Liver (tissue), 9 donors: Measurements from ENCODE around the gene CTSE. TPM values are rescaled to one million over a fixed set of nuclear protein-coding genes. Genes with fewer than 3 reads are reported as not detected.

ENCODE experiments used
- DNase-seq: peaks from one replicate; pipeline ENCODE4 v3.0.0-alpha.2; 2017; ENCODE audit warnings: low spot score
- H3K27ac ChIP-seq, 2 donors: one replicate each; pipeline ENCODE4 v1.7.0; 2013; ENCODE audit warnings: inconsistent platforms in 2 of 2, low read length in 2 of 2, control low read depth in 1 of 2, low read depth in 1 of 2, mild to moderate bottlenecking in 1 of 2
- H3K27me3 ChIP-seq, 4 donors: one replicate each; pipeline versions ENCODE4 v1.6.1 to v1.7.0; 2013; ENCODE audit warnings: low read length in 3 of 4, inconsistent platforms in 1 of 4, mild to moderate bottlenecking in 1 of 4, moderate library complexity in 1 of 4; ENCODE audit not compliant: control insufficient read depth in 4 of 4, insufficient read depth in 4 of 4
- H3K36me3 ChIP-seq, 4 donors: one replicate each; pipeline versions ENCODE4 v1.6.1 to v1.7.0; 2013; ENCODE audit warnings: low read length in 3 of 4, mild to moderate bottlenecking in 3 of 4, low read depth in 1 of 4, moderate library complexity in 1 of 4; ENCODE audit not compliant: control insufficient read depth in 4 of 4, insufficient read depth in 3 of 4
- H3K4me1 ChIP-seq, 4 donors: one replicate each; pipeline versions ENCODE4 v1.6.1 to v1.7.0; 2013; ENCODE audit warnings: low read length in 3 of 4, mild to moderate bottlenecking in 3 of 4, moderate library complexity in 1 of 4; ENCODE audit not compliant: control insufficient read depth in 4 of 4, insufficient read depth in 4 of 4
- H3K4me3 ChIP-seq, 3 donors: one replicate each; pipeline versions ENCODE4 v1.6.1 to v1.7.0; 2013; ENCODE audit warnings: low read length in 3 of 3, control low read depth in 1 of 3, low read depth in 1 of 3, mild to moderate bottlenecking in 1 of 3
- H3K9ac ChIP-seq, 2 donors: one replicate each; pipeline ENCODE4 v1.7.0; 2013; ENCODE audit warnings: low read length in 2 of 2, mild to moderate bottlenecking in 2 of 2, moderate library complexity in 2 of 2, control low read depth in 1 of 2, low read depth in 1 of 2
- H3K9me3 ChIP-seq, 4 donors: one replicate each; pipeline versions ENCODE4 v1.6.1 to v1.7.0; 2013; ENCODE audit warnings: low read length in 3 of 4; ENCODE audit not compliant: control insufficient read depth in 4 of 4
- ATF3 ChIP-seq: IDR thresholded peaks from 2 replicates; pipeline ENCODE4 v1.6.1; 2016; ENCODE audit warnings: antibody characterized with exemption
- CTCF ChIP-seq: fragments of 150-350 bp; IDR thresholded peaks from 2 replicates; pipeline ENCODE4 v1.5.1; 2017; ENCODE audit warnings: improper control_type of control experiment, low read depth, low read length; ENCODE audit not compliant: missing input control
- EGR1 ChIP-seq, 2 donors: IDR thresholded peaks; 2 replicates each; pipeline ENCODE4 v1.6.1; 2016 to 2018; ENCODE audit warnings: antibody characterized with exemption in 2 of 2, low read depth in 2 of 2
- FOXA1 ChIP-seq: IDR thresholded peaks from 2 replicates; pipeline ENCODE4 v1.6.1; 2016; ENCODE audit warnings: antibody characterized with exemption
- FOXA2 ChIP-seq: IDR thresholded peaks from 2 replicates; pipeline ENCODE4 v1.6.1; 2016; ENCODE audit warnings: antibody characterized with exemption
- GABPA ChIP-seq, 2 donors: IDR thresholded peaks in 1 of 2; conservative IDR thresholded peaks in 1 of 2; 2 replicates each; pipeline ENCODE4 v1.6.1; 2016; ENCODE audit warnings: antibody characterized with exemption in 2 of 2, mild to moderate bottlenecking in 1 of 2, moderate library complexity in 1 of 2
- HNF4G ChIP-seq: IDR thresholded peaks from 2 replicates; pipeline ENCODE4 v1.6.1; 2016; ENCODE audit warnings: antibody characterized with exemption
- MAX ChIP-seq: IDR thresholded peaks from 2 replicates; pipeline ENCODE4 v1.6.1; 2016; ENCODE audit warnings: antibody characterized with exemption
- NR2F2 ChIP-seq: IDR thresholded peaks from 2 replicates; pipeline ENCODE4 v1.6.1; 2016; ENCODE audit warnings: antibody characterized with exemption
- RAD21 ChIP-seq, 2 donors: IDR thresholded peaks; 2 replicates each; pipeline ENCODE4 v1.6.1; 2016; ENCODE audit warnings: antibody characterized with exemption in 2 of 2, mild to moderate bottlenecking in 2 of 2
- REST ChIP-seq: IDR thresholded peaks from 2 replicates; pipeline ENCODE4 v1.6.1; 2016; ENCODE audit warnings: antibody characterized with exemption, mild to moderate bottlenecking
- RXRA ChIP-seq, 2 donors: IDR thresholded peaks; 2 replicates each; pipeline ENCODE4 v1.6.1; 2017 to 2018; ENCODE audit warnings: antibody characterized with exemption in 2 of 2, mild to moderate bottlenecking in 1 of 2
- SP1 ChIP-seq: IDR thresholded peaks from 2 replicates; pipeline ENCODE4 v1.6.1; 2018; ENCODE audit warnings: antibody characterized with exemption, mild to moderate bottlenecking
- TAF1 ChIP-seq: conservative IDR thresholded peaks from 2 replicates; pipeline ENCODE4 v1.6.1; 2016; ENCODE audit warnings: antibody characterized with exemption, mild to moderate bottlenecking
- YY1 ChIP-seq: IDR thresholded peaks from 2 replicates; pipeline ENCODE4 v1.6.1; 2016; ENCODE audit warnings: antibody characterized with exemption, mild to moderate bottlenecking
- ZBTB33 ChIP-seq: IDR thresholded peaks from 2 replicates; pipeline ENCODE4 v1.6.1; 2016; ENCODE audit warnings: antibody characterized with exemption
- WGBS: extraction: QIAGEN DNeasy Blood & Tissue Kit; methylation state at CpG from one replicate; pipeline ENCODE4 v1.1.7; 2013; 5-methylcytosine and 5-hydroxymethylcytosine counted together
- polyA plus RNA-seq, 2 donors: library from polyadenylated mRNA; stranded (reverse) in 1 of 2; unstranded in 1 of 2; fragments of 200-250 nt in 1 of 2; fragments of >200 nt in 1 of 2; fragmentation: Nextera tagmentation in 1 of 2; extraction: Ambion mirVana in 1 of 2; gene quantifications; one replicate each; pipeline versions ENCODE4 v1.2.1 to v1.2.3, GENCODE V29; 2013 to 2015
- total RNA-seq, 2 donors: library from RNA; depleted of rRNA; stranded (reverse); fragments of >200 nt; gene quantifications; one replicate each; pipeline ENCODE4 v1.2.3, GENCODE V29; 2014
- donor health status: healthy.
- donor health status: healthy.
- donor health status: healthy.
- donor health status: healthy.
- donor health status: healthy.

Gene CTSE
- total and polyA plus RNA-seq, 4 donors: under 0.01 to 32.8 (median 0.06) TPM

- Histone ChIP-seq H3K27ac (no peak overlapping the region), H3K27me3 (no peaks in the 10 kb centered on the region), H3K4me1 (no peaks in the 10 kb centered on the region), H3K9ac (no peak overlapping the region), H3K4me3 (no peak overlapping the region), H3K36me3 (no peaks in the 10 kb centered on the region), H3K9me3 (no peaks in the 10 kb centered on the region)
- TF ChIP-seq ATF3 (no peak), ZBTB33 (no peak), GABPA (IDR thresholded peaks at IDR 0.05 in 1 of 2, conservative IDR thresholded peaks at IDR 0.05 in 1 of 2) (no peak), FOXA2 (no peak), CTCF (no peak)
- DNase-seq: no peak
- 88% methylated on average over 4 of the region's 4 CpGs for WGBS
These were observed 32.5 kb downstream of the CTSE start for GRCh38 chr1:205991237-205991636.

GRCh38 chr1:205990226-205990625 is 33.5 kb downstream of the CTSE start:
- TF ChIP-seq HNF4G (no peak), TAF1 (no peak), SP1 (no peak), FOXA2 (no peak), GABPA (IDR thresholded peaks at IDR 0.05 in 1 of 2, conservative IDR thresholded peaks at IDR 0.05 in 1 of 2) (no peak), MAX (no peak), YY1 (no peak), RAD21 (IDR thresholded peaks at IDR 0.05) (no peak)
- no peaks in the 10 kb centered on the region for H3K9me3 ChIP-seq
- H3K4me3 ChIP-seq: no peak overlapping the region
- 75% methylated on average over 2 of the region's 2 CpGs for WGBS
- no peaks in the 10 kb centered on the region for H3K27me3 ChIP-seq
- H3K9ac ChIP-seq: no peak overlapping the region
- no peaks in the 10 kb centered on the region for H3K36me3 ChIP-seq
- no peak overlapping the region for H3K27ac ChIP-seq
- H3K4me1 ChIP-seq: no peaks in the 10 kb centered on the region
- DNase-seq: no peak

GRCh38 chr1:205989786-205990185 is 33.9 kb downstream of the CTSE start:
- TF ChIP-seq EGR1 (IDR thresholded peaks at IDR 0.05; ENCODE audit: low read depth in 2 of 2) (no peak), ATF3 (no peak), FOXA1 (no peak), GABPA (IDR thresholded peaks at IDR 0.05 in 1 of 2, conservative IDR thresholded peaks at IDR 0.05 in 1 of 2) (no peak), NR2F2 (no peak), YY1 (no peak), REST (no peak), FOXA2 (no peak), RXRA (IDR thresholded peaks at IDR 0.05) (no peak), MAX (no peak), TAF1 (no peak), ZBTB33 (no peak)
- WGBS: 80% methylated on average over 5 of the region's 5 CpGs
- Histone ChIP-seq H3K9ac (no peak overlapping the region), H3K4me3 (no peak overlapping the region), H3K36me3 (no peaks in the 10 kb centered on the region), H3K27me3 (no peaks in the 10 kb centered on the region), H3K9me3 (no peaks in the 10 kb centered on the region), H3K4me1 (no peaks in the 10 kb centered on the region), H3K27ac (no peak overlapping the region)
- no peak for DNase-seq
